HepG2 (cell line): ENCODE measurements around the gene TRAPPC1. TPM values are rescaled to one million over a fixed set of nuclear protein-coding genes. Genes with fewer than 3 reads are reported as not detected.

Experiments used
- HNF4A ChIP-seq: sonication (generic); formaldehyde crosslinking; IDR thresholded peaks from 2 replicates; pipeline ENCODE4 v1.4.0; 2020; ENCODE audit warnings: missing genetic modification reagents
- HNRNPL ChIP-seq: fragments of 200-400 bp; formaldehyde crosslinking; IDR thresholded peaks from 2 replicates; pipeline ENCODE4 v1.6.1; 2017; ENCODE audit warnings: mild to moderate bottlenecking, low read depth, low read length
- HOXA5 ChIP-seq: sonication (generic); formaldehyde crosslinking; IDR thresholded peaks from 2 replicates; pipeline ENCODE4 v1.4.0; 2020; ENCODE audit warnings: missing genetic modification reagents
- JUN ChIP-seq: sonication (generic); formaldehyde crosslinking; IDR thresholded peaks from 2 replicates; pipeline ENCODE4 v1.4.0; 2020; ENCODE audit warnings: mild to moderate bottlenecking, missing genetic modification reagents
- RXRB ChIP-seq: IDR thresholded peaks from 2 replicates; pipeline ENCODE4 v1.6.1; 2016; ENCODE audit warnings: borderline replicate concordance, missing genetic modification reagents, missing compliant biosample characterization
- SAP130 ChIP-seq: IDR thresholded peaks from 2 replicates; pipeline ENCODE4 v1.6.1; 2016; ENCODE audit warnings: low read depth
- SMAD3 ChIP-seq: sonication (generic); formaldehyde crosslinking; IDR thresholded peaks from 2 replicates; pipeline ENCODE4 v1.4.0; 2020; ENCODE audit warnings: missing genetic modification reagents
- STAT5B ChIP-seq: sonication (generic); formaldehyde crosslinking; IDR thresholded peaks from 2 replicates; pipeline ENCODE4 v1.4.0; 2020; ENCODE audit warnings: missing genetic modification reagents
- TRIM24 ChIP-seq: sonication (generic); formaldehyde crosslinking; IDR thresholded peaks from 2 replicates; pipeline ENCODE4 v1.8.0; 2022; ENCODE audit warnings: mild to moderate bottlenecking, missing genetic modification reagents
- ZKSCAN1 ChIP-seq: fragments of 150-350 bp; IDR thresholded peaks from 2 replicates; pipeline ENCODE4 v1.6.1; 2014; ENCODE audit warnings: low read length
- ZNF484 ChIP-seq: sonication (generic); formaldehyde crosslinking; IDR thresholded peaks from 2 replicates; pipeline ENCODE4 v1.5.1; 2020; ENCODE audit warnings: mild to moderate bottlenecking, low read depth, missing genetic modification reagents, borderline replicate concordance
- ZNF547 ChIP-seq: sonication (generic); formaldehyde crosslinking; IDR thresholded peaks from 2 replicates; pipeline ENCODE4 v1.5.1; 2020; ENCODE audit warnings: mild to moderate bottlenecking, missing genetic modification reagents
- ZNF782 ChIP-seq: sonication (generic); formaldehyde crosslinking; IDR thresholded peaks from 2 replicates; pipeline ENCODE4 v1.4.0; 2020; ENCODE audit warnings: missing genetic modification reagents, mild to moderate bottlenecking, borderline replicate concordance
- polyA plus RNA-seq, 8 experiments: library from polyadenylated mRNA; depleted of rRNA in 3 of 8; stranded (reverse) in 7 of 8; unstranded in 1 of 8; fragments of >200 nt; fragmentation: Illumina TruSeq in 4 of 8; extraction: Trizol in 4 of 8; gene quantifications; 2 replicates each; pipeline versions ENCODE4 v1.2.1 to v1.2.3, GENCODE V29; 2011 to 2016; ENCODE audit warnings: low read depth in 4 of 8, missing spikeins in 1 of 8, mixed read lengths in 1 of 8; ENCODE audit not compliant: insufficient read depth in 1 of 8
- total RNA-seq, 5 experiments: library from RNA; depleted of rRNA; stranded (reverse); fragments of >200 nt; fragmentation: Illumina TruSeq; extraction: Trizol; gene quantifications; 2 replicates each; pipeline ENCODE4 v1.2.3, GENCODE V29; 2016; ENCODE audit warnings: low read depth in 1 of 5
- TF ChIP-seq, protein P1 (sequence below): sonication (generic); formaldehyde crosslinking; IDR thresholded peaks from 2 replicates; pipeline ENCODE4 v1.4.0; 2020; ENCODE audit warnings: missing genetic modification reagents, borderline replicate concordance
- TF ChIP-seq, protein P2 (sequence below): IDR thresholded peaks from 2 replicates; pipeline ENCODE4 v1.6.1; 2016; ENCODE audit warnings: missing biosample characterization, missing genetic modification reagents, low read depth
- TF ChIP-seq, protein P3 (sequence below): sonication (generic); formaldehyde crosslinking; conservative IDR thresholded peaks from 2 replicates; pipeline ENCODE4 v1.8.1; 2023; ENCODE audit warnings: missing genetic modification reagents
- TF ChIP-seq, protein P4 (sequence below): sonication (generic); formaldehyde crosslinking; IDR thresholded peaks from 2 replicates; pipeline ENCODE4 v1.8.0; 2022; ENCODE audit warnings: missing genetic modification reagents, mild to moderate bottlenecking, borderline replicate concordance
- TF ChIP-seq, protein P5 (sequence below): IDR thresholded peaks from 2 replicates; pipeline ENCODE4 v1.6.1; 2016; ENCODE audit warnings: mild to moderate bottlenecking
- TF ChIP-seq, protein P6 (sequence below): sonication (generic); formaldehyde crosslinking; IDR thresholded peaks from 2 replicates; pipeline ENCODE4 v1.4.0; 2020; ENCODE audit warnings: missing genetic modification reagents
- TF ChIP-seq, protein P7 (sequence below): sonication (generic); formaldehyde crosslinking; IDR thresholded peaks from 2 replicates; pipeline ENCODE4 v1.4.0; 2020; ENCODE audit warnings: missing genetic modification reagents

The TRAPPC1 gene
- total and polyA plus RNA-seq, 2 of the 13 experiments (the other 11 are each of a cell fraction or from before 2014, with no cell fraction given): 28.1 to 44.9 TPM

DNA sequence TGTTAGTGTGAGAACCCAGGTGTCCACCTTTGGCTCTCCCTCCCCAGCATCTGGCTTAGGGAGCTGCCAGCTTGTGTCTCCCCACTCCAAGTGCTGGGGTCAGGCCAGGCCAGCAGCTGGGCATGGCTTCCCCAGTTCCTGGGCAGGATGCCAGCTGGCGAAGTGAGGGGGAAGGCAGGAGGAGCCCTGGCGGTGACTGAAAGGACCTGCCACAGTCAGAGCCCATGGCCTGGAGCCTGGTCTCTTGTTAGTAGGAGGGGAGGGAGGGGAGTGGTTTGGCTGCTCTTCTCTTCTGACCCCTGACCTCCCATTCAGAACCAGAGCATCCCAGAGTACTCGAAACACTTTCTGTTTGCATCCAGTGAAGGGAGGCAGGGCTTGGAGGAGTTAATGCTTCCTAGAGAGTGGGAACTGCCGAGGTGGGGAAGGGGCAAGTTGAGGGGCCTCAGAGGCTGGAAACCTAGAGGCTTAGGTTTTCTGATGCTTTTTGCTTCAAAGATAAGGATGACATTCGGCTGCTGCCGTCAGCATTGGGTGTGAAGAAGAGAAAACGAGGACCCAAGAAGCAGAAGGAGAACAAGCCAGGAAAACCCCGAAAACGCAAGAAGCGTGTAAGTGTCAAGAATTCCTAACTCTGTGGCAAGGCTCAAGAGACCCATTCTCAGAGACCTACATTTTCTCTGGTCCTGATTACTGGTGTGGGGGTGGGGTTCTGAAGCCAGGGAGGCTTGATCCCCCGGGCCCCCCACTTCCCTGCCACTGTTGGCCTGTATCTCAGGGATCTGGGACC, 42.4 kb downstream of the TRAPPC1 start (continued):
- TF ChIP-seq SMAD3 (CRISPR knock-in tag) (no peak), ZNF547 (no peak), ZNF782 (CRISPR knock-in tag) (no peak), JUN (CRISPR knock-in tag) (no peak), ZKSCAN1 (no peak), HNRNPL (peak; percentile 79), RXRB (CRISPR knock-in tag) (peak; percentile 74), ZNF484 (CRISPR knock-in tag) (no peak), HNF4A (CRISPR knock-in tag) (peak; percentile 31; the same call in 1 of the 2 replicates), HOXA5 (0 out of 2 replicates have a peak, but pooled peaks have one; percentile 29), TRIM24 (CRISPR knock-in tag) (no peak), STAT5B (CRISPR knock-in tag) (no peak), SAP130 (peak; percentile 52; the same call in 1 of the 2 replicates)
- TF ChIP-seq, protein P1, sequence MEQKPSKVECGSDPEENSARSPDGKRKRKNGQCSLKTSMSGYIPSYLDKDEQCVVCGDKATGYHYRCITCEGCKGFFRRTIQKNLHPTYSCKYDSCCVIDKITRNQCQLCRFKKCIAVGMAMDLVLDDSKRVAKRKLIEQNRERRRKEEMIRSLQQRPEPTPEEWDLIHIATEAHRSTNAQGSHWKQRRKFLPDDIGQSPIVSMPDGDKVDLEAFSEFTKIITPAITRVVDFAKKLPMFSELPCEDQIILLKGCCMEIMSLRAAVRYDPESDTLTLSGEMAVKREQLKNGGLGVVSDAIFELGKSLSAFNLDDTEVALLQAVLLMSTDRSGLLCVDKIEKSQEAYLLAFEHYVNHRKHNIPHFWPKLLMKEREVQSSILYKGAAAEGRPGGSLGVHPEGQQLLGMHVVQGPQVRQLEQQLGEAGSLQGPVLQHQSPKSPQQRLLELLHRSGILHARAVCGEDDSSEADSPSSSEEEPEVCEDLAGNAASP (CRISPR knock-in tag): peak; percentile 96; the same call in 1 of the 2 replicates
- TF ChIP-seq, protein P2, sequence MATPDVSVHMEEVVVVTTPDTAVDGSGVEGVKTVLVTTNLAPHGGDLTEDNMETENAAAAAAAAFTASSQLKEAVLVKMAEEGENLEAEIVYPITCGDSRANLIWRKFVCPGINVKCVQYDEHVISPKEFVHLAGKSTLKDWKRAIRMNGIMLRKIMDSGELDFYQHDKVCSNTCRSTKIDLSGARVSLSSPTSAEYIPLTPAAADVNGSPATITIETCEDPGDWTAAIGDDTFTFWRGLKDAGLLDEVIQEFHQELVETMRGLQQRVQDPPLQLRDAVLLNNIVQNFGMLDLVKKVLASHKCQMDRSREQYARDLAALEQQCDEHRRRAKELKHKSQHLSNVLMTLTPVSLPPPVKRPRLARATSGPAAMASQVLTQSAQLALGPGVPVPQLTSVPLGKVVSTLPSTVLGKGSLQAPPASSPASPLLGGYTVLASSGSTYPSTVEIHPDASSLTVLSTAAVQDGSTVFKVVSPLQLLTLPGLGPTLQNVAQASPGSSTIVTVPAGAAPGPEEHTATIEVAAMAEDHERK (CRISPR knock-in tag): no peak
- TF ChIP-seq, protein P3, sequence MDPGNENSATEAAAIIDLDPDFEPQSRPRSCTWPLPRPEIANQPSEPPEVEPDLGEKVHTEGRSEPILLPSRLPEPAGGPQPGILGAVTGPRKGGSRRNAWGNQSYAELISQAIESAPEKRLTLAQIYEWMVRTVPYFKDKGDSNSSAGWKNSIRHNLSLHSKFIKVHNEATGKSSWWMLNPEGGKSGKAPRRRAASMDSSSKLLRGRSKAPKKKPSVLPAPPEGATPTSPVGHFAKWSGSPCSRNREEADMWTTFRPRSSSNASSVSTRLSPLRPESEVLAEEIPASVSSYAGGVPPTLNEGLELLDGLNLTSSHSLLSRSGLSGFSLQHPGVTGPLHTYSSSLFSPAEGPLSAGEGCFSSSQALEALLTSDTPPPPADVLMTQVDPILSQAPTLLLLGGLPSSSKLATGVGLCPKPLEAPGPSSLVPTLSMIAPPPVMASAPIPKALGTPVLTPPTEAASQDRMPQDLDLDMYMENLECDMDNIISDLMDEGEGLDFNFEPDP (CRISPR knock-in tag): no peak
- TF ChIP-seq, protein P4, sequence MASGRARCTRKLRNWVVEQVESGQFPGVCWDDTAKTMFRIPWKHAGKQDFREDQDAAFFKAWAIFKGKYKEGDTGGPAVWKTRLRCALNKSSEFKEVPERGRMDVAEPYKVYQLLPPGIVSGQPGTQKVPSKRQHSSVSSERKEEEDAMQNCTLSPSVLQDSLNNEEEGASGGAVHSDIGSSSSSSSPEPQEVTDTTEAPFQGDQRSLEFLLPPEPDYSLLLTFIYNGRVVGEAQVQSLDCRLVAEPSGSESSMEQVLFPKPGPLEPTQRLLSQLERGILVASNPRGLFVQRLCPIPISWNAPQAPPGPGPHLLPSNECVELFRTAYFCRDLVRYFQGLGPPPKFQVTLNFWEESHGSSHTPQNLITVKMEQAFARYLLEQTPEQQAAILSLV (CRISPR knock-in tag): no peak
- TF ChIP-seq, protein P5, sequence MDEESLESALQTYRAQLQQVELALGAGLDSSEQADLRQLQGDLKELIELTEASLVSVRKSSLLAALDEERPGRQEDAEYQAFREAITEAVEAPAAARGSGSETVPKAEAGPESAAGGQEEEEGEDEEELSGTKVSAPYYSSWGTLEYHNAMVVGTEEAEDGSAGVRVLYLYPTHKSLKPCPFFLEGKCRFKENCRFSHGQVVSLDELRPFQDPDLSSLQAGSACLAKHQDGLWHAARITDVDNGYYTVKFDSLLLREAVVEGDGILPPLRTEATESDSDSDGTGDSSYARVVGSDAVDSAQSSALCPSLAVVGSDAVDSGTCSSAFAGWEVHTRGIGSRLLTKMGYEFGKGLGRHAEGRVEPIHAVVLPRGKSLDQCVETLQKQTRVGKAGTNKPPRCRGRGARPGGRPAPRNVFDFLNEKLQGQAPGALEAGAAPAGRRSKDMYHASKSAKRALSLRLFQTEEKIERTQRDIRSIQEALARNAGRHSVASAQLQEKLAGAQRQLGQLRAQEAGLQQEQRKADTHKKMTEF (CRISPR knock-in tag): 0 out of 2 replicates have a peak, but pooled peaks have one; percentile 20
- TF ChIP-seq, protein P6, sequence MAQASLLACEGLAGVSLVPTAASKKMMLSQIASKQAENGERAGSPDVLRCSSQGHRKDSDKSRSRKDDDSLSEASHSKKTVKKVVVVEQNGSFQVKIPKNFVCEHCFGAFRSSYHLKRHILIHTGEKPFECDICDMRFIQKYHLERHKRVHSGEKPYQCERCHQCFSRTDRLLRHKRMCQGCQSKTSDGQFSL (CRISPR knock-in tag): no peak
- TF ChIP-seq, protein P7, sequence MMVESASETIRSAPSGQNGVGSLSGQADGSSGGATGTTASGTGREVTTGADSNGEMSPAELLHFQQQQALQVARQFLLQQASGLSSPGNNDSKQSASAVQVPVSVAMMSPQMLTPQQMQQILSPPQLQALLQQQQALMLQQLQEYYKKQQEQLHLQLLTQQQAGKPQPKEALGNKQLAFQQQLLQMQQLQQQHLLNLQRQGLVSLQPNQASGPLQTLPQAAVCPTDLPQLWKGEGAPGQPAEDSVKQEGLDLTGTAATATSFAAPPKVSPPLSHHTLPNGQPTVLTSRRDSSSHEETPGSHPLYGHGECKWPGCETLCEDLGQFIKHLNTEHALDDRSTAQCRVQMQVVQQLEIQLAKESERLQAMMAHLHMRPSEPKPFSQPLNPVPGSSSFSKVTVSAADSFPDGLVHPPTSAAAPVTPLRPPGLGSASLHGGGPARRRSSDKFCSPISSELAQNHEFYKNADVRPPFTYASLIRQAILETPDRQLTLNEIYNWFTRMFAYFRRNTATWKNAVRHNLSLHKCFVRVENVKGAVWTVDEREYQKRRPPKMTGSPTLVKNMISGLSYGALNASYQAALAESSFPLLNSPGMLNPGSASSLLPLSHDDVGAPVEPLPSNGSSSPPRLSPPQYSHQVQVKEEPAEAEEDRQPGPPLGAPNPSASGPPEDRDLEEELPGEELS (CRISPR knock-in tag): no peak
